Measurements from ENCODE around the gene CBR4.

The CBR4 gene

GRCh38 chr4:169032883-169033645, 23.0 kb upstream of the CBR4 start:
- no peak for DNase-seq

GRCh38 chr4:169032194-169032593, 22.1 kb upstream of the CBR4 start:
- no peak for DNase-seq

GRCh38 chr4:169031392-169031791, 21.3 kb upstream of the CBR4 start:
- no peak for DNase-seq

- no peak for DNase-seq
These were observed 20.5 kb upstream of the CBR4 start for GRCh38 chr4:169030562-169030982.

- DNase-seq, result no peak
These were observed 19.9 kb upstream of the CBR4 start for GRCh38 chr4:169029947-169030346.

GRCh38 chr4:169027663-169028062, 17.6 kb upstream of the CBR4 start:
- DNase-seq, result no peak

- no peak for DNase-seq
These were observed 15.1 kb upstream of the CBR4 start for GRCh38 chr4:169025184-169025583.

GRCh38 chr4:169024762-169025161, 14.7 kb upstream of the CBR4 start:
- DNase-seq, result no peak

- no peak for DNase-seq
These were observed 8.4 kb upstream of the CBR4 start for GRCh38 chr4:169018406-169018805.

- no peak for DNase-seq
These were observed 7.9 kb upstream of the CBR4 start for GRCh38 chr4:169017971-169018370.

- no peak for DNase-seq
These were observed 5.2 kb upstream of the CBR4 start for GRCh38 chr4:169015186-169015623.

GRCh38 chr4:169014586-169014985, 4.5 kb upstream of the CBR4 start:
- no peak for DNase-seq

GRCh38 chr4:169013396-169013795, 3.3 kb upstream of the CBR4 start:
- DNase-seq, result no peak

GRCh38 chr4:169012049-169012448, 2.0 kb upstream of the CBR4 start:
- DNase-seq, result no peak

- peak; percentile 57 for DNase-seq
These were observed 550 bp downstream of the CBR4 start for GRCh38 chr4:169009286-169010124.

- DNase-seq, result no peak
These were observed 4.5 kb downstream of the CBR4 start for GRCh38 chr4:169005453-169006099.

GRCh38 chr4:169000315-169000714, 9.7 kb downstream of the CBR4 start:
- DNase-seq, result no peak

GRCh38 chr4:168999809-169000208, 10.2 kb downstream of the CBR4 start:
- no peak for DNase-seq

GRCh38 chr4:168998596-168998995, 11.5 kb downstream of the CBR4 start:
- no peak for DNase-seq

- no peak for DNase-seq
These were observed 14.3 kb downstream of the CBR4 start for GRCh38 chr4:168995537-168996295.

- no peak for DNase-seq
These were observed 15.1 kb downstream of the CBR4 start for GRCh38 chr4:168994958-168995357.

GRCh38 chr4:168993714-168994510, 16.1 kb downstream of the CBR4 start:
- DNase-seq, result no peak
